Right cardiac atrium (tissue), 5 donors: Measurements from ENCODE around the gene NCOA3. TPM values are rescaled to one million over a fixed set of nuclear protein-coding genes. Genes with fewer than 3 reads are reported as not detected.
"Not testable (repeated sequence)": the region's sequence is repeated elsewhere in the genome, so short reads cannot be mapped to it uniquely, and the experiment has no call there.

Experiments
- ATAC-seq, 2 donors: fragments of 200-7000 bp; cut with Tn5 transposase; one replicate each; pipeline versions ENCODE4 v1.8.0 to v1.9.1; 2020; ENCODE audit warnings: moderate library complexity in 2 of 2, mild to moderate bottlenecking in 1 of 2
- DNase-seq, 3 donors: peaks; one replicate each; pipeline ENCODE4 v3.0.0-alpha.2; 2020
- H3K27ac ChIP-seq: one replicate; pipeline ENCODE4 v1.5.1; 2013; ENCODE audit warnings: mild to moderate bottlenecking, low read length, control low read depth, moderate library complexity
- H3K27me3 ChIP-seq: one replicate; pipeline ENCODE4 v1.6.1; 2013; ENCODE audit not compliant: control insufficient read depth, insufficient read depth
- H3K4me1 ChIP-seq: one replicate; pipeline ENCODE4 v1.6.1; 2013; ENCODE audit warnings: low read length; ENCODE audit not compliant: control insufficient read depth, insufficient read depth
- H3K4me3 ChIP-seq: one replicate; pipeline ENCODE4 v1.5.1; 2013; ENCODE audit warnings: low read length, control low read depth
- H3K9me3 ChIP-seq: one replicate; pipeline ENCODE4 v1.6.1; 2013; ENCODE audit warnings: low read length; ENCODE audit not compliant: control insufficient read depth
- WGBS: extraction: QIAGEN DNeasy Blood & Tissue Kit; methylation state at CpG from one replicate; pipeline ENCODE4 v1.1.7; 2013; 5-methylcytosine and 5-hydroxymethylcytosine counted together
- intact Hi-C, 4 donors: fragments of 100-400 bp; cut with DNase I; formaldehyde crosslinking; loops; one replicate each; pipeline versions ENCODE4 v1.11.0 to v1.14.0; 2022 to 2023
- polyA plus RNA-seq: library from polyadenylated mRNA; stranded (reverse); fragments of 200-250 nt; gene quantifications from one replicate; pipeline ENCODE4 v1.2.3, GENCODE V29; 2013
- total RNA-seq, 4 donors: library from RNA; stranded (reverse); fragmentation: NEBNext Ultra II Directional; extraction: Animal tissue kit (Norgen Biotek cat#: 25700); gene quantifications; one replicate each; pipeline ENCODE4 v1.2.1, GENCODE V29; 2021
- donor health status: healthy with polysubstance abuse.
- donor health status: DM: no; HTN: yes; CAD: no.
- donor health status: DM: no; HTN: no; CAD: no.
- donor health status: DM: no; HTN: yes; CAD: no; lungs with severe emphysema.
- donor health status: DM: yes; HTN: yes; CAD: no.

The NCOA3 gene
- total and polyA plus RNA-seq, 5 donors, result 6.7 to 27.2 (median 21.8) TPM

GRCh38 chr20:47553594-47554235, 52.0 kb downstream of the NCOA3 start:
- 100% methylated on average over 4 of the region's 8 CpGs for WGBS
- H3K27ac ChIP-seq, intact Hi-C loops, H3K9me3 ChIP-seq, DNase-seq, H3K4me1 ChIP-seq, H3K27me3 ChIP-seq, H3K4me3 ChIP-seq, ATAC-seq: not testable (repeated sequence)

GRCh38 chr20:47554283-47554682, 52.6 kb downstream of the NCOA3 start:
- intact Hi-C loops, H3K4me3 ChIP-seq, H3K4me1 ChIP-seq, H3K27me3 ChIP-seq, H3K27ac ChIP-seq, H3K9me3 ChIP-seq, ATAC-seq, DNase-seq: not testable (repeated sequence)

GRCh38 chr20:47557218-47557617, 55.5 kb downstream of the NCOA3 start:
- no peak for DNase-seq
- H3K4me1 ChIP-seq, result peaks cover 2% of the 10 kb centered on the region
- no peak overlapping the region for H3K4me3 ChIP-seq
- 83% methylated on average over 2 of the region's 2 CpGs for WGBS
- no peak overlapping the region for H3K27ac ChIP-seq
- no peaks in the 10 kb centered on the region for H3K27me3 ChIP-seq
- intact Hi-C loops, result no loop called here
- no peaks in the 10 kb centered on the region for H3K9me3 ChIP-seq
- no peak for ATAC-seq

- ATAC-seq (no peak), DNase-seq (no peak)
- no peaks in the 10 kb centered on the region for H3K27me3 ChIP-seq
- intact Hi-C loops, result no loop called here
- no peak overlapping the region for H3K27ac ChIP-seq
- no peak overlapping the region for H3K4me3 ChIP-seq
- WGBS, result 86% methylated on average over 7 of the region's 7 CpGs
- H3K4me1 ChIP-seq, result peaks cover 2% of the 10 kb centered on the region
- H3K9me3 ChIP-seq, result no peaks in the 10 kb centered on the region
Observed at GRCh38 chr20:47557791-47558190, 56.1 kb downstream of the NCOA3 start.

- intact Hi-C loops, result no loop called here
- 65% methylated on average over 10 of the region's 10 CpGs for WGBS
- ATAC-seq, result no peak
Observed at GRCh38 chr20:47558295-47559066, 56.8 kb downstream of the NCOA3 start.

GRCh38 chr20:47559141-47559540, 57.5 kb downstream of the NCOA3 start:
- peak; percentile 47 to 65 for ATAC-seq
- H3K27ac ChIP-seq, result no peak overlapping the region

More at GRCh38 chr20:47558295-47559066, 56.8 kb downstream of the NCOA3 start:
- Histone ChIP-seq H3K4me1 (peaks cover 2% of the 10 kb centered on the region), H3K27ac (no peak overlapping the region), H3K9me3 (no peaks in the 10 kb centered on the region), H3K4me3 (no peak overlapping the region), H3K27me3 (no peaks in the 10 kb centered on the region)
- no peak for DNase-seq

GRCh38 chr20:47561180-47561579, 59.5 kb downstream of the NCOA3 start:
- Histone ChIP-seq H3K4me3 (no peak overlapping the region), H3K9me3 (no peaks in the 10 kb centered on the region), H3K27ac (no peak overlapping the region), H3K4me1 (peaks cover 8% of the 10 kb centered on the region), H3K27me3 (no peaks in the 10 kb centered on the region)
- intact Hi-C loops, result loop anchor here in 1 of 4 donors (10.0 kb wide), 1 partner anchor 56 kb away; the partner anchor contains the start of gene NCOA3
- DNase-seq (no peak), ATAC-seq (peak; percentile 45 to 75)
- WGBS, result 35% methylated on average over 3 of the region's 3 CpGs

More at GRCh38 chr20:47559141-47559540, 57.5 kb downstream of the NCOA3 start:
- intact Hi-C loops, result no loop called here
- DNase-seq, result no peak
- peaks cover 2% of the 10 kb centered on the region for H3K4me1 ChIP-seq
- H3K4me3 ChIP-seq, result no peak overlapping the region
- H3K27me3 ChIP-seq, result no peaks in the 10 kb centered on the region
- no peaks in the 10 kb centered on the region for H3K9me3 ChIP-seq

GRCh38 chr20:47561603-47562583, 60.2 kb downstream of the NCOA3 start:
- no peak for DNase-seq
- ATAC-seq, result no peak
- H3K27me3 ChIP-seq, result no peaks in the 10 kb centered on the region
- intact Hi-C loops, result loop anchor here in 1 of 4 donors (10.0 kb wide), 1 partner anchor 57 kb away; the partner anchor contains the start of gene NCOA3
- no peaks in the 10 kb centered on the region for H3K9me3 ChIP-seq
- H3K4me1 ChIP-seq, result peaks cover 8% of the 10 kb centered on the region
- H3K27ac ChIP-seq, result no peak overlapping the region
- H3K4me3 ChIP-seq, result no peak overlapping the region
- 91% methylated on average over 4 of the region's 4 CpGs for WGBS

GRCh38 chr20:47566269-47566668, 64.6 kb downstream of the NCOA3 start:
- Histone ChIP-seq H3K27me3 (no peaks in the 10 kb centered on the region), H3K4me3 (no peak overlapping the region), H3K27ac (peak overlapping the region; percentile 27), H3K4me1 (peaks cover 12% of the 10 kb centered on the region), H3K9me3 (no peaks in the 10 kb centered on the region)
- intact Hi-C loops, result loop anchor here in 1 of 4 donors (10.0 kb wide), 1 partner anchor 61 kb away; the partner anchor contains the start of gene NCOA3
- ATAC-seq (no peak), DNase-seq (no peak)
- WGBS, result 97% methylated on average over 5 of the region's 5 CpGs

GRCh38 chr20:47568019-47568418, 66.3 kb downstream of the NCOA3 start:
- no peak overlapping the region for H3K4me3 ChIP-seq

More at GRCh38 chr20:47568019-47568418, 66.3 kb downstream of the NCOA3 start:
- peak overlapping the region; percentile 5 for H3K27ac ChIP-seq
- ATAC-seq (peak; percentile 62 to 66), DNase-seq (no peak)
- H3K4me1 ChIP-seq, result peaks cover 12% of the 10 kb centered on the region
- intact Hi-C loops, result loop anchor here in 1 of 4 donors (10.0 kb wide), 1 partner anchor 63 kb away; the partner anchor contains the start of gene NCOA3
- H3K27me3 ChIP-seq, result no peaks in the 10 kb centered on the region
- H3K9me3 ChIP-seq, result no peaks in the 10 kb centered on the region
- WGBS, result 3% methylated on average over 2 of the region's 2 CpGs
